Liver (tissue), 3 donors: ENCODE results near the gene GFRA1.

Source experiments
- ATF3 ChIP-seq: IDR thresholded peaks from 2 replicates; pipeline ENCODE4 v1.6.1; 2016; ENCODE audit warnings: antibody characterized with exemption
- CTCF ChIP-seq: fragments of 150-350 bp; IDR thresholded peaks from 2 replicates; pipeline ENCODE4 v1.5.1; 2017; ENCODE audit warnings: improper control_type of control experiment, low read depth, low read length; ENCODE audit not compliant: missing input control
- EGR1 ChIP-seq, 2 donors: IDR thresholded peaks; 2 replicates each; pipeline ENCODE4 v1.6.1; 2016 to 2018; ENCODE audit warnings: antibody characterized with exemption in 2 of 2, low read depth in 2 of 2
- GABPA ChIP-seq, 2 donors: IDR thresholded peaks in 1 of 2; conservative IDR thresholded peaks in 1 of 2; 2 replicates each; pipeline ENCODE4 v1.6.1; 2016; ENCODE audit warnings: antibody characterized with exemption in 2 of 2, mild to moderate bottlenecking in 1 of 2, moderate library complexity in 1 of 2
- JUND ChIP-seq, 2 donors: IDR thresholded peaks; 2 replicates each; pipeline ENCODE4 v1.6.1; 2016; ENCODE audit warnings: antibody characterized with exemption in 2 of 2
- MAX ChIP-seq: IDR thresholded peaks from 2 replicates; pipeline ENCODE4 v1.6.1; 2016; ENCODE audit warnings: antibody characterized with exemption
- NR2F2 ChIP-seq: IDR thresholded peaks from 2 replicates; pipeline ENCODE4 v1.6.1; 2016; ENCODE audit warnings: antibody characterized with exemption
- RAD21 ChIP-seq, 2 donors: IDR thresholded peaks; 2 replicates each; pipeline ENCODE4 v1.6.1; 2016; ENCODE audit warnings: antibody characterized with exemption in 2 of 2, mild to moderate bottlenecking in 2 of 2
- REST ChIP-seq: IDR thresholded peaks from 2 replicates; pipeline ENCODE4 v1.6.1; 2016; ENCODE audit warnings: antibody characterized with exemption, mild to moderate bottlenecking
- RXRA ChIP-seq, 2 donors: IDR thresholded peaks; 2 replicates each; pipeline ENCODE4 v1.6.1; 2017 to 2018; ENCODE audit warnings: antibody characterized with exemption in 2 of 2, mild to moderate bottlenecking in 1 of 2
- TAF1 ChIP-seq: conservative IDR thresholded peaks from 2 replicates; pipeline ENCODE4 v1.6.1; 2016; ENCODE audit warnings: antibody characterized with exemption, mild to moderate bottlenecking
- ZBTB33 ChIP-seq: IDR thresholded peaks from 2 replicates; pipeline ENCODE4 v1.6.1; 2016; ENCODE audit warnings: antibody characterized with exemption
- donor health status: healthy.
- donor health status: healthy.

GRCh38 chr10:116226766-116227165, 46.2 kb downstream of the GFRA1 start:
- no peak for TF ChIP-seq CTCF
- TF ChIP-seq RXRA (IDR thresholded peaks at IDR 0.05) = no peak
- TF ChIP-seq REST = no peak
- no peak for TF ChIP-seq RAD21 (IDR thresholded peaks at IDR 0.05)
- no peak for TF ChIP-seq GABPA (IDR thresholded peaks at IDR 0.05 in 1 of 2, conservative IDR thresholded peaks at IDR 0.05 in 1 of 2)
- TF ChIP-seq NR2F2 = no peak
- TF ChIP-seq JUND (IDR thresholded peaks at IDR 0.05) = no peak
- TF ChIP-seq ATF3 = no peak
- TF ChIP-seq TAF1 = no peak
- no peak for TF ChIP-seq MAX
- TF ChIP-seq ZBTB33 = no peak
- TF ChIP-seq EGR1 (IDR thresholded peaks at IDR 0.05; ENCODE audit: low read depth in 2 of 2) = no peak
